Nephron (organoid): ENCODE results near the gene LDLR.
"Not testable (repeated sequence)": the region's sequence is repeated elsewhere in the genome, so short reads cannot be mapped to it uniquely, and the experiment has no call there.

ENCODE experiments used
- H3K27ac Mint-ChIP-seq, 3 experiments: 2 replicates each; pipeline ENCODE4 v1.8.0; 2020; ENCODE audit warnings: mixed read lengths in 3 of 3, mild to moderate bottlenecking in 2 of 3, moderate library complexity in 1 of 3
- H3K27me3 Mint-ChIP-seq: 2 replicates; pipeline ENCODE4 v1.8.0; 2021; ENCODE audit warnings: low read depth, mild to moderate bottlenecking, moderate library complexity, mixed read lengths
- H3K36me3 Mint-ChIP-seq: 2 replicates; pipeline ENCODE4 v1.8.0; 2020; ENCODE audit warnings: low read depth, mixed read lengths
- H3K4me1 Mint-ChIP-seq: 2 replicates; pipeline ENCODE4 v1.8.0; 2020; ENCODE audit warnings: mixed read lengths
- H3K4me3 Mint-ChIP-seq, 3 experiments: 2 replicates each; pipeline ENCODE4 v1.8.0; 2020; ENCODE audit warnings: mild to moderate bottlenecking in 3 of 3, mixed read lengths in 3 of 3, moderate library complexity in 2 of 3
- H3K9me3 Mint-ChIP-seq: 2 replicates; pipeline ENCODE4 v1.8.0; 2020; ENCODE audit warnings: mixed read lengths
- TF ChIP-seq, protein P1 (sequence below), 3 experiments: fragments of 200-600 bp; sonication (generic); IDR thresholded peaks; one replicate each; pipeline ENCODE4 v1.5.0; 2021; ENCODE audit warnings: antibody characterized with exemption in 3 of 3; ENCODE audit not compliant: unreplicated experiment in 3 of 3

The LDLR gene

DNA sequence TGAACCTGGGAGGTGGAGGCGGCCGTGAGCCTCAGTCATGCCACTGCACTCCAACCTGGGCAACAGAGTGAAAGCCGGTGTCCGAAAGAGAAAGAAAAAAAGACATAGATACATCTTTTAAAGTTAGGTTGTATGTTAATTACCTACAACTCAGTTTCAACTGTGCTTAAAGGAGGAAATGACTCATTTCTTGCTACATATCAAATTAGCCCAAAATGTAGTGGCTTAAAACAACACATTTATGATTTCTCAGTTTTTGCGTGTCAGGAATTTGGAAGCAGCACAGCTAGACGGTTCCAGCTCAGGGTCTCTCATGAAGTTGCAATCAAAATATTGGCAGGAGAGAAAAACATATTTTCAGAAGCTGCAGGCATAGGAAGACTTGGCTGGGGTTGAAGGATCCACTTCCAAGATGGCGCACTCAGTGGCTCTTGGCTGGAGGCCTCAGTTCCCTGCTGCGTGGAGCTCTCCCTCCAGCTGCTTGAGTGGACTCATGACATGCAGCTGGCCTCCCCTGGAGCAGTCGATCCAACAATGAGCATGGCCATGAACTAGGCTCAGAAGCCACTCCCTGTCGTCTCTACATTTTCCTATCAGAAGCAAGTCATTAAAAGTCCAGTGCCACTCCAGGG is 7.1 kb downstream of the LDLR start:
- Mint-ChIP-seq H3K27ac (peak overlapping the region in 2 of 3 experiments; percentile 59 to 70), H3K36me3 (peaks cover 55% of the 10 kb centered on the region), H3K27me3 (no peaks in the 10 kb centered on the region), H3K4me3 (peak overlapping the region in 2 of 3 experiments; percentile 18 to 27), H3K9me3 (no peaks in the 10 kb centered on the region), H3K4me1 (peaks cover 30% of the 10 kb centered on the region)
- TF ChIP-seq, protein P1, sequence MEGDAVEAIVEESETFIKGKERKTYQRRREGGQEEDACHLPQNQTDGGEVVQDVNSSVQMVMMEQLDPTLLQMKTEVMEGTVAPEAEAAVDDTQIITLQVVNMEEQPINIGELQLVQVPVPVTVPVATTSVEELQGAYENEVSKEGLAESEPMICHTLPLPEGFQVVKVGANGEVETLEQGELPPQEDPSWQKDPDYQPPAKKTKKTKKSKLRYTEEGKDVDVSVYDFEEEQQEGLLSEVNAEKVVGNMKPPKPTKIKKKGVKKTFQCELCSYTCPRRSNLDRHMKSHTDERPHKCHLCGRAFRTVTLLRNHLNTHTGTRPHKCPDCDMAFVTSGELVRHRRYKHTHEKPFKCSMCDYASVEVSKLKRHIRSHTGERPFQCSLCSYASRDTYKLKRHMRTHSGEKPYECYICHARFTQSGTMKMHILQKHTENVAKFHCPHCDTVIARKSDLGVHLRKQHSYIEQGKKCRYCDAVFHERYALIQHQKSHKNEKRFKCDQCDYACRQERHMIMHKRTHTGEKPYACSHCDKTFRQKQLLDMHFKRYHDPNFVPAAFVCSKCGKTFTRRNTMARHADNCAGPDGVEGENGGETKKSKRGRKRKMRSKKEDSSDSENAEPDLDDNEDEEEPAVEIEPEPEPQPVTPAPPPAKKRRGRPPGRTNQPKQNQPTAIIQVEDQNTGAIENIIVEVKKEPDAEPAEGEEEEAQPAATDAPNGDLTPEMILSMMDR (IDR thresholded peaks at IDR 0.05; ENCODE audit: unreplicated experiment in 3 of 3) = no peak

DNA sequence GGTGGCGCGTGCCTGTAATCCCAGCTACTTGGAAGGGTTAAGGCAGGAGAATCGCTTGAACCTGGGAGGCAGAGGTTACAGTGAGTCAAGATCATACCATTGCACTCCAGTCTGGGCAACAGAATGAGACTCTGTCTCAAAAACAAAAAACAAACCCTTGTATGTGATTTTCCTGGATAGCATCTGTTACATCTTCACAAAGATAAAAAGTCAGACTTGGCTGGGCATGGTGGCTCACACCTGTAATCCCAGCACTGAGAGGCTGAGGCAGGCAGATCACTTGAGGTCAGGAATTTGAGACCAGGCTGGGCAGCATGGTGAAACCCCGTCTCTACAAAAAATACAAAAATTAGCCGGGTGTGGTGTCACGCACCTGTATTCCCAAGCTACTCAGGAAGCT is 8.1 kb downstream of the LDLR start:
- not testable (repeated sequence) for H3K4me3 Mint-ChIP-seq, H3K27ac Mint-ChIP-seq, H3K9me3 Mint-ChIP-seq, H3K27me3 Mint-ChIP-seq
- peaks cover 56% of the 10 kb centered on the region for H3K36me3 Mint-ChIP-seq
- peaks cover 25% of the 10 kb centered on the region for H3K4me1 Mint-ChIP-seq

DNA sequence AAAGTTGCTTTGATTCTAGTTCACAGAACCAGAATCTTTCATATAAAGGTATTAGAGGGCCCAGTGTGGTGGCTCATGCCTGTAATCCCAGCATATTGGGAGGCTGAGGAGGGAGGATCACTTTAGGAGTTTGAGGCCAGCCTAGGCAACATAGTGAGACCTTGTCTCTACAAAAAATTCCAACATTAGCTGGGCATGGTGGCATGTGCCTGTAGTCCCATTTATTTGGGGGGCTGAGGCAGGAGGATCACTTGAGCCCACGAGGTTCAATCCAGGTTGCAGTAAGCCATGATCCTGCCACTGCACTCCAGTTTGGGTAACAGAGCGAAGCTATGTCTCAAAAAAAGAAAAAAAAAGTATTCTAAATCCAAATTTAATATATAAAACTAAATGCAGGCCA is 9.1 kb downstream of the LDLR start:
- TF ChIP-seq, protein P1 (IDR thresholded peaks at IDR 0.05; ENCODE audit: unreplicated experiment in 3 of 3) = no peak
- H3K36me3 Mint-ChIP-seq = peaks cover 66% of the 10 kb centered on the region
- peaks cover 25% of the 10 kb centered on the region for H3K4me1 Mint-ChIP-seq
- H3K27me3 Mint-ChIP-seq = peaks cover 3% of the 10 kb centered on the region
- no peaks in the 10 kb centered on the region for H3K9me3 Mint-ChIP-seq
- no peak overlapping the region for H3K4me3 Mint-ChIP-seq
- H3K27ac Mint-ChIP-seq = no peak overlapping the region

DNA sequence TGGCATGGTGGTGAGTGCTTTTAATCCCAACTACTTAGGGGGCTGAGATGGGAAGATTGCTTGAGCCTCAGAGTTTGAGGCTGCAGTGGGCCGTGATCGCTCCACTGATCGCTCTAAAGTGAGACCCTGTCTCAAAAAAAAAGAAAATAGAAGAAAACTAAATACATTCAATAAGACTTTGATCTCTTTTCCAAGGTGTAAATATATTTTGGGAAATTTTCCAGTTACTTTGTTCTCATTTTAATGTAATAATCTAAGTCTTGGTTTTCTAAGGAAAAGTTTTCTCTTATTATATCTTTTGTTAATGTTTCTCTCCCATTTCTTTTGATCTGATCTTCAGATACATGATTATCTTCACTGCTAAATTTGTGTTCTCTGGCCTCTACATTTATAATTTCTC is 9.6 kb downstream of the LDLR start:
- H3K27ac Mint-ChIP-seq = no peak overlapping the region
- TF ChIP-seq, protein P1 (IDR thresholded peaks at IDR 0.05; ENCODE audit: unreplicated experiment in 3 of 3) = no peak

DNA sequence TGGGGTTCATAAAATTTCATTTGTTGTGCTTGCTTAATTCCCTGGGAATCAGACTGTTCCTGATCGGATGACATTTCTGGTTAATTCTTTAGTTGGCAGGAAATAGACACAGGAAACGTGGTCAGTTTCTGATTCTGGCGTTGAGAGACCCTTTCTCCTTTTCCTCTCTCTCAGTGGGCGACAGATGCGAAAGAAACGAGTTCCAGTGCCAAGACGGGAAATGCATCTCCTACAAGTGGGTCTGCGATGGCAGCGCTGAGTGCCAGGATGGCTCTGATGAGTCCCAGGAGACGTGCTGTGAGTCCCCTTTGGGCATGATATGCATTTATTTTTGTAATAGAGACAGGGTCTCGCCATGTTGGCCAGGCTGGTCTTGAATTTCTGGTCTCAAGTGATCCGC is 10.8 kb downstream of the LDLR start:
- Mint-ChIP-seq H3K4me3 (no peak overlapping the region), H3K36me3 (peaks cover 68% of the 10 kb centered on the region), H3K9me3 (no peaks in the 10 kb centered on the region), H3K4me1 (peaks cover 20% of the 10 kb centered on the region), H3K27ac (peak overlapping the region in 2 of 3 experiments; percentile 9 to 65), H3K27me3 (peaks cover 3% of the 10 kb centered on the region)
- TF ChIP-seq, protein P1 (IDR thresholded peaks at IDR 0.05; ENCODE audit: unreplicated experiment in 3 of 3) = no peak

More for the DNA sequence above, 9.6 kb downstream of the LDLR start:
- no peaks in the 10 kb centered on the region for H3K9me3 Mint-ChIP-seq
- peaks cover 25% of the 10 kb centered on the region for H3K4me1 Mint-ChIP-seq
- H3K36me3 Mint-ChIP-seq = peaks cover 68% of the 10 kb centered on the region
- H3K27me3 Mint-ChIP-seq = peaks cover 3% of the 10 kb centered on the region
- no peak overlapping the region for H3K4me3 Mint-ChIP-seq

DNA sequence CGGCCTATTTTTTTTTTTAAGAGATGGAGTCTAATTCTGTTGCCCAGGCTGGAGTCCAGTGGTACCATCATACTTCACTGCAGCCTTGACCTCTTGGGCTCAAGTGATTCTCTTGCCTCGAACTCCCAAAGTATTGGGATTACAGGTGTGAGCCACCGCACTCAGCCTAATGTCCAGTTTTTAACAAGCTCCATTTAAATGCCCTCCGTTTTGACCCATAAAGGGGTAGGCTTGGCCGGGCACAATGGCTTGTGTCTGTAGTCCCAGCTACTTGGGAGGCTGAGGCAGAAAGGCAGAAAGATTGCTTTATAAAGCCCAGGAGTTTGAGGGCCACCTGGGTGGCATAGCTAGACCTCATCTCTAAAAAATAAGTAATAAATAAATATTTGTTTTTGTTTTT is 11.8 kb downstream of the LDLR start:
- Mint-ChIP-seq H3K36me3 (peaks cover 68% of the 10 kb centered on the region), H3K27me3 (peaks cover 3% of the 10 kb centered on the region), H3K4me3 (no peak overlapping the region), H3K4me1 (peaks cover 12% of the 10 kb centered on the region), H3K9me3 (no peaks in the 10 kb centered on the region), H3K27ac (no peak overlapping the region)
- TF ChIP-seq, protein P1 (IDR thresholded peaks at IDR 0.05; ENCODE audit: unreplicated experiment in 3 of 3) = no peak
